Fibroblast of mammary gland (primary cell): ENCODE data around the gene DNASE1L1.

Experiments
- DNase-seq: peaks from one replicate; pipeline ENCODE4 v3.0.0-alpha.2; 2010; ENCODE audit warnings: low read depth
- H3K4me3 ChIP-seq: 2 replicates; pipeline ENCODE4 v1.5.1; 2011; ENCODE audit warnings: low read depth, mild to moderate bottlenecking, low read length, moderate library complexity; ENCODE audit not compliant: control insufficient read depth
- CTCF ChIP-seq: conservative IDR thresholded peaks from 2 replicates; pipeline ENCODE4 v1.5.1; 2011; ENCODE audit warnings: low read depth, low read length, inconsistent platforms; ENCODE audit not compliant: control insufficient read depth, insufficient read depth

The DNASE1L1 gene

GRCh38 chrX:154436374-154436982 is 27.4 kb upstream of the DNASE1L1 start:
- peak overlapping the region; percentile 29 for H3K4me3 ChIP-seq
- TF ChIP-seq CTCF, result no peak
- no peak for DNase-seq

- H3K4me3 ChIP-seq, result no peak overlapping the region
- DNase-seq, result no peak
- no peak for TF ChIP-seq CTCF
Observed at GRCh38 chrX:154435171-154435733, 26.2 kb upstream of the DNASE1L1 start.

- no peak for TF ChIP-seq CTCF
Observed at GRCh38 chrX:154434394-154435168, 25.5 kb upstream of the DNASE1L1 start.

GRCh38 chrX:154433605-154434004 is 24.6 kb upstream of the DNASE1L1 start:
- no peak for DNase-seq
- no peak for TF ChIP-seq CTCF
- no peak overlapping the region for H3K4me3 ChIP-seq

More at GRCh38 chrX:154434394-154435168, 25.5 kb upstream of the DNASE1L1 start:
- DNase-seq, result no peak
- H3K4me3 ChIP-seq, result no peak overlapping the region

- no peak for TF ChIP-seq CTCF
- no peak for DNase-seq
- no peak overlapping the region for H3K4me3 ChIP-seq
Observed at GRCh38 chrX:154432210-154432609, 23.2 kb upstream of the DNASE1L1 start.

- DNase-seq, result no peak
- no peak for TF ChIP-seq CTCF
- no peak overlapping the region for H3K4me3 ChIP-seq
Observed at GRCh38 chrX:154431341-154431740, 22.3 kb upstream of the DNASE1L1 start.
